ENCODE data around the gene KPNB1.
"Not testable (repeated sequence)": the region's sequence is repeated elsewhere in the genome, so short reads cannot be mapped to it uniquely, and the experiment has no call there.

The KPNB1 gene

DNA sequence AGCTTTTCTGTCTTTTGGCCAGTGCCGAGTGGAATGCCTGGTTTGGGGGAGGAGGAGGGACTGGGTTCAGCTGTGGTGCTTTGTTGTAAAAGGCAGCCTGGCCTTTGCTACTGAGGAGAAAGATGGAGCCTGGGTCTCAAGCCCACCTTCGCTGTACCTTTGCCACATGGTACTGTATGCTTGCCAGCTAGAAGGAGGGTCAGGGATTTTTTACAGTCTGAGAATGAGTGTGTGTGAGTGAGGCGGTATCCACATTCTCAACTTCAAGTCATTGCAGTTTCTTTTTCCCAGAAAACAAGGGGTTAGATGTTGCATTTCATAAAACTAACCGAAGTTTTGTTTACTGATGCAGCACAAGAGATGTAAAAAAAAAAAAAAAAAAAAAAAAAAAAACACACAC lies 33.0 kb downstream of the KPNB1 start:
- not testable (repeated sequence) for DNase-seq

DNA sequence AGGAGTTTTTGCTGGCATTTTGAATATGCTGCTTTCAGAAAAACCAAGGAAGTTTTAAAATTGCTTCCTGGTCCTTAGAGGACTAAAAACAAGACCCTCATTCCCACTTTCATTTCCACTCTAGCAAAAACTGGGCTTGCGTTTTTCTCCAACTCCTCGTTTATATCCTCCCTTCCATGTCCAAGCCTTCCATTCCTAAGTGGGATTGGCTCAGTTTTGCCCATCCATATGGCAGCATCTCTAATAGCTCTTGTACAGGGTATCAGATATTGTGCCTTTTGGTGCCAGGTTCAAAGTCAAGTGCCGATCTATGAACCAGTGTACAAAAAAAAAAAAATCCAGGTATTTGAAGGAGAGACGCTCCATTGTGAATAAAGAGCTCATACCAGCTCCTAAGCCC lies 34.3 kb downstream of the KPNB1 start:
- DNase-seq: no peak

DNA sequence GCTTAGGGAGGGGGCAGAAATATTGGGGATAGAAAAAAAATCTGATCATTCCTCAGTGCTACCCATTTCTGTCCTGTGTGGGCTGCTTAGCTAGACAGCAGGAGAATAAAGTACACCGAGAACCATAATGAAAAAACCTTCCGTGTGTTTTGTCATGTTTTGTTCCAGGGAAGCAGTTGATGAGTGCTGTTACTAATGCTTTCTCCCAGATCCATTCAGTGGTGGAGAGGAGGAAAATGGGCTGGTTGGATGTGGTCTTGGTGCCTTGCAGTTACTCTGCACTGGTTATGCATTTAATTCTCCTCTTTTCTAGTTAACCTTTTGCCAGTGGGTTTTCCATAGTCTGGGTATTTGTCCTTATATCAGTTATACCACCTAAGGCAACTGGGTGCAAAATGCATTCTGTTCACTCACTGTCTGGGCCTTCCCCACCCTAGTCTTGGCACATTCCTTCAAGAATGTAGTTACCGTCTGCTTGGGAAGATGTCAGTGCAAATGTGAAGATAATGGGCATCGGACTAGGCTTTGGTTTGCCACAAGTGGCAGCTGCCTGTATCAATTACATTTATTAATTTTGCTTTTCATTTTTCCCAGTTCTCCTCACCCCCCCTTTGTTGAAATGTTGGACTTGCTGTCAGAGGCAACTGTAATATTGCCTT lies 34.9 kb downstream of the KPNB1 start:
- no peak for DNase-seq

DNA sequence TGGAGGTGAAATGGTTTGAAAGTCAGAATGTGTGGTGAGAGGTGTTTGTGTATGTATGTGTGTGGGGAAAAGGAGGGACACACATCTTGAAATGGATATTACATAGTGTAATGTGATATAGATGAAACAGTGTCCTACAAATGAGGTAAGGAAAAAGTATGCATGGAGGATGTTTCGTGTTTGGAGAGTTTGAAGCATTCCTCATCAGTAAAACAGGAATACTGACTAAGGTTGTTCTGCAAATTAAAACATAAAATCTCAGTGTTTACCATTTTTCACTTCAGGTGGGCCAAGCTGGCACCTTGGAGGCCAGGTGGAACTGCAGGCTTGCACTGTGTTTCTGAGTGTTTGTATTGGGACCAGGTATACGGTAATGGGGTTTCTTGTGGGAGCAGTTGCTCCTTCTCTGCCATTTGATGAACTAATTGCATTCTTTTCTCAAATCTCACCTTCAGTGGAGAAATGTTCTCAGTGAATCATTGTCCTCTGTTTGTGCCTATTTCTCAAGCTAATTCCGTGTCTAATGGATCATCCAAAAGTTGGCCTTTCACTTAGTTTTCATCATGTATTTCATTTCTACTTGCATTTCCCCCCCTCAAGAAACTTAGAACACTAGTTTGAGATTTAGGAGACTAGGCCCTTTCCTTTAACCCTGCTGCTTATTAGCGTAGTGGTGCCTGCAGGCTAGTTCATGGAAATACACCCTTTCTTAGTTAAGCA lies 36.0 kb downstream of the KPNB1 start:
- no peak for DNase-seq

DNA sequence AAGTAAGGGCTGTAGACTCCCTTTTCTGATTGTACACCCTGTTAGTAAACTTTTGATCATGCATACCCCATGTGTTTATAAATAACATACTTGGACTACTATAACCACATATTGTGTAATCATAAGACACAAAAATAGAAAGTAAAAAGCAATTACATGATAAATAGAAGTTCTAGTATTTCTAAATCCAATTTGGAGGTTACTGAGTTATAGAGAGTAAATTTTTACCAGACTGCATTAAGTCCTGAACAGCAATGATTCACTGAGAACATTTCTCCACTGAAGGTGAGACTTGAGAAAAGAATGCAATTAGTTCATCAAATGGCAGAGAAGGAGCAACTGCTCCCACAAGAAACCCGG lies 36.5 kb downstream of the KPNB1 start:
- DNase-seq: no peak

DNA sequence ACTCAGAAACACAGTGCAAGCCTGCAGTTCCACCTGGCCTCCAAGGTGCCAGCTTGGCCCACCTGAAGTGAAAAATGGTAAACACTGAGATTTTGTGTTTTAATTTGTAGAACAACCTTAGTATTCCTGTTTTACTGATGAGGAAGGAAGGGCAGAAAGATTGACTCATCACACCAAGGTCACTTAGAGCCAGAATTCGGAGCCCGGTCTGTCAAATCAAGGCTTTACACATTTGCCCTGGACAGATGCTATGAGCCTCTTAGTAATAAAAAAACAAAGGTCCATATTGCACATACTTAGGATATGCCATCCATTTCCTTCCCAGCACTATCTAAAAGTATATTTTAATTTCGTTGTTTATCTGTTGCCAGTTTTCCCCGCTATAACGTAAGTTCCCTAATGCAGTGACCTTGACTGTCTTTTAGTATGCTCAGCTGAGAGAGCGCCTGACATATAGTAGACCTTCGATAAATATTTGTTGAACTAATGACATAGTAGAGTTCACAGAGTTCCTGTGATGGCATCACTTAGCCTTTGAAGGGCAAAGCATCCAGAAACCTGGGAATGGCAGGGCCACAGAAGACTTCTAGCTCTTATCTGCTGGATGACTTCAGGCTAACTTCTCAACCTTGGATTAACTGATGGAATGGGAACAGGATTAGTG lies 37.1 kb downstream of the KPNB1 start:
- no peak for DNase-seq

DNA sequence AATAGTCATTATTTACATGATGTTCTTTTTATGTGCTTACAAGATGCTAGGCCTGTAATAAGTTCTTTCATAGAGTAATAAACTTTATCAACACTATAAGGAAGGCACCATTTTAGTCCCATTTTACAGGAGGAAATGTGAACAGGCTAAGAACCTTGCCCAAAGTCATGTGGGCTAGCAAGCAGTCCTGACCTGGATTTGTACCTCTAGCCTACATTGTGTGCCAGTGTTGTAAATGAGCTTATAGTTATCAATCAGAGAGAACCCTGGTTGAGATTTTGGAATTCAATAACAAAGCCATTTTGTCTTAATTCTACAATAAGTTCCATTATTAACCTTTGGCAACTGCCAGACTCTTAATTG lies 37.6 kb downstream of the KPNB1 start:
- DNase-seq: no peak

DNA sequence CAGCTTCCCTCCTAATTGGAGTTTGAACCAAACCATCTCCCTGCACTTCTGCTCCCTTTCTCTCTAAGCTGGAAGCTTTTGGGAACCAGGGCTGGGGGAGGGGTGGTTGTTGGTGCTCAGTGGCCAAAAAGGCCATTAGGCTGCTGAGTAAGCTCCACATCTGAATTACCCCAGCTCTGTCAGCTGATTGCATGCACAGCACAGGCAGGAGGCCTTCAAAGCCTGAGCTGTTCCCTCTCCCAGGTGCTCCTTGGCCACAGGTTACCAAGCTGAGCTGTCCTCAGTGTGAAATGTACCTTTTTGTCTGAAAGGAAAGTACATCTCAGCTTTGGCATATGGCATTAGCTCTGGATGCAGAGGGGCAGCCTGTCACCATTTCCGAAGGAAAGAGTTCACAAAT lies 38.0 kb downstream of the KPNB1 start:
- peak in 2 of 3 donors; percentile 38 to 64 for DNase-seq

DNA sequence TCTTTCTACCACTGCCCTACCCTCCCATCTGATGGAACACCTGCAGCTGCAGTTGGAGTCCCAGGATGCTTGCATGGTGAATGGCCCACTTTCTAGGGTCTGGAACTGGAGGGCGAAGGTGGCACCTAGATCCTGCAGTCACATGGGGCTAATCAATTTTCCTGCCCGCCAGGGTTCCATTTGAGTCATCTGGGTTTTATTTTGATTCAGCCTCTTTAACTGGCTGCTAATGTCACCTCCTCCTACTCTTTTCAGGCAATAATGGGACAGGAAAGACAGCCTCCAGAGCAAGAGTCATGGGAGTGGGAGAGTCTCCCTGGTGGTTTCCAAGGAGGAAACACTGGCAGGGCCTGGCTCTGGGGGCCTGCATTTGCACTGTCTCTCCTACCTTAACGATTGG lies 40.4 kb downstream of the KPNB1 start:
- DNase-seq: peak; percentile 83 to 86 (median 85)

DNA sequence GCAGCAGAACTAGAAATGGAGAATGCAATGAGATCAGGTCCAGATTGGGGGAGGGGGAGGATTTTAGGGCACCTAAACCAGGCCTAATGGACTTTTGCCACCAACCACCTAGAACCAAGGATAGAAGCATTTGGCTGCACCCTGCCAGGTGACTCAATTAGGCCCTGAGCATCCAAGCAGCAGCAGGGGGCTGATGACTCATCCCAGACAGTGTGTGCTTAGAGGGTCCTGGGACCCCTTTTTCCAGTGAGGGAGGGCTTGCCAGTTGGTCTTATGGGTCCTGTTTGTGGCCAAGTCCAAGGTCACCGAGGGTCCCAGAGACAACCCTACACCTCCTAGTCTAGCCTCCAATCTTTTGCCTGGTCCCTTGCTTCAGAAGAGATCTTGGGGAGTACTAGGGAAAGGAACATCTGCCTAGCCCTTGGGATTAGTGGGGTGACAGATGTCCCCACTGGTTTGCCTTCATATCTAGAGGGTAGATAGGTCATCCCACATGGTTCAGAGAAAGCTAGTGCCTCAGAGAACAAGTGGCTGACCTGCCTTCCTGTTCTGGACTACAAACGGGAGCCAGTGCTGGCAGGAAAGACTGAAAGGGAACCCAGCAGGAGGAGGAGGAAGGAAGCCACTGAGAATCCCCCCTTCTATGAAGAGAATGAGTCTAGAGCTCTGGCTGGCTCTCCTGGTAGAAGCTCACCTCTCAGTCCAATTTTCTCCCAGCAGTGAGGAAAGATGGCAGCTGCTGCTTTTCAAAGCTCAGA lies 42.6 kb downstream of the KPNB1 start:
- DNase-seq: no peak

DNA sequence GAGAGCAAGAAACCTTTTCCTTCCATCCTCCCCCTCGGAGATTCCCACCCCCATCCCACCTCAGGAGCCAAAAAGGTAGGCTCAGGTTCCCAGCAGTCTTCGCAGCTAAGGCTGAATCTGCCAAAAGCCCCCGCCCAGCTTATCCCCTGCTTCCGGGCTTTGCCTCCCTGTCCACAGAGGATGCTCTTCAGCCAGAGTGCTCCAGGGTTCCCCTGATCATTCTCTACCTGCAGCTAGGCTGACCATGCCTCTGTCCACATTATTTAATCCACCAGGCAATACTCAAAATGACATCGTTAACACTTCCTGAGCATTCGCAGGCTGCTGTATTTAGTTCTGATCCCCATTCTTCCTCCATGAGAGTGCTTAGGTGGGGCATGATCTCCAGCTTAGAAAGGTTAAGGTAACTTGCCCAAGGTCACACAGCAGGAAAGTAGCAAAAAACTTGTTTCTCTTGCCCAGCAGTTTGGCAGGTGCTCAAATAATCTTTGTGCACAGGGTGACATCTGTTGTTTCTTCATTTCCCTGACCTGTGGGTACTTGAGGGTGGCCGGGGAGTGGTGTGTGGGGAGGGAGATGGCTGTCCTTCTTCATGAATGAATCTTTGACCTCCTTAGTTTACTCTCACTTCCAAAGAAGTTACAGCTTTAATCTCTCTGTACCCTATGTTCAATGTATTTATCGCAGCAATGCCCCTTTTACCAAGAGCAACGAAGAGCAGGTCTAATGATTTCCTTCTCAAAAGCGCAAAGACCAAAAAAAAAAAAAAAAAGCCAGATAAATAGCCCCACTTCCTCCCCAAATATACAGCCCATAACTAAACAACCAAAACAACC lies 43.4 kb downstream of the KPNB1 start:
- DNase-seq: no peak

DNA sequence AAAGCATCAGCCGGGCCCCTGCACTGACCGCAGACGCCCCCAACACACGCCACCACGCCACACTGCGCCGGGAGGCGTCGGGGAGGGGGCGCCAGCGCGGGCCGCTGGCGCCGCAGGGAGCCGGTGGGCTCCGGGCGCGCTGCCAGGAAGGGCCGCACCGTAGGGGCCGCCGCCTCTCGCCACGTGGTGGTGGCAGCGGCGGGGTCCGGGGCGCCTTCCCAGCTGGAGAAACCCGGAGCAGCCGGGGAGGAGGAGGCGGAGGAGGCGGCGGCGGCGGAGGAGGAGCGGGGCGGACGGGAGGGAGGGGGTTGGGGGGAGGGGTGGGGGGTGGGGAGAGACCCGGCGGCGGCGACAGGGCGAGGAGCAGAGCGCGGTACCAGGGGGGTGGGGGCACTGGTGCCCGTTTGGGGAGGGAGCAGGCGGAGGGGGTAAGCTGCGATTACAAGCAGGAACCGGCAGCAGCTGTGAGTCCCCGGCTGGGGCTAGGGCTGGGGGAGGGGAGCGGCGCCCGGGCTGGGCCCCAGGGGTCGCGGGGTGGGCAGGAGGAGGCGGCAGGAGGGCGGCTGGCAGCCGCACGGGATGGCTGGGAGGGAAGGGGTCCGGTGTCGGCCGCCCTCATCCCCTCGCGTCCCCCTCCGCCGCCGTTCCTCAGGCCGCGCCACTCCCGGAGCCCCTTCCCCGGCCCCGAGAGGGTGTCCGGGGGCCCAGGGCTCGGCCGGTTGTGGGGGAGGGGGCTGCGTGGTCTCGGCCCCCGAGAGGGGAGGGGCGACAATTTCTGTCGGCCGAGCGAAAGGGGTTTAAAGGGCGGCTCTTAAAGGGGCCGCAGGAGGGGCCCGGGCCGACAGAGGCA lies 44.2 kb downstream of the KPNB1 start, which contains the start of gene TBKBP1:
Gene TBKBP1, plus strand, starts transcription at position 431 of the 850 bp plus-strand sequence. CDS start 1,952 bp downstream, outside the sequence.
- DNase-seq: peak; percentile 28 to 57 (median 33)

DNA sequence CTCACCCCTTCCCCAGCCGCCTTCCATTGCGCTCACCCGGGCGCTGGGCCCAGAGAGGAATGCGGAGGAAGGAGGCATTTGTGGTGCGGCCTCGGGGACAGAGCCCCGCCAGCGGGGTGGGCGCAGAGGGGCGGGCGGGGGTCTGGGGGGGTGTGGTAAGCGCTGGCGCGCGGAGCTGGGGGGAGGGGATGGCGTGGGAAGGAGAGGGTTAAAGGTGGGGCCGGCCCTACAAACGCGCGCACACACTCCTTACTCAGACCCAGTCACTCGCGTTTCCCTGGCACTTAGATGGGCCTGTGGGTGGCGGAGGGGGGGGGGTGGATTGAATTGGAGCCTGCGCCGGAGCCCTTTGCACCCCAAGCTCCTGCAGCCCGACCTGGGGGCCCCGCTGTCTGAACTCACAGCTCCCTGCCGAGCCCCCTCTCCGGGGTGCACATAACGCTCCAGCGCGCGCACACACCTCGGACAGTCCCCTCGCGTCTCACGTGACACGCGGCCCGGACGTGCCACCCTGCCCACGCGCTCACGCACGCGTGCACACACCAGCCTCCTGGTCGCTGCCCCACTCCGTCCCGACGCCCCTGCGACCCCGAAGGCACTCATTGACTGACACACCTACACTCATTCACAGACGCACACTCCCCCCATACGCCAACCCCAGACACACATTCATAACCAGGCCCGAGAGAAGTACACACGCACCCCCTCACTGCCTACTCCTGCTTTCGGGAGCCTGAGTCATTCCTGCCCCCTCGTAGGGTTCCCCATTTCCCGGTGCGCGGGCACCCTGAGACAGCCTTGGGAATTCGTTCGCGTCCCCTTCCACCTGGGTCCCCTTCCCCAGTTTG lies 45.1 kb downstream of the KPNB1 start:
- DNase-seq: peak; percentile 80 to 88 (median 86)

DNA sequence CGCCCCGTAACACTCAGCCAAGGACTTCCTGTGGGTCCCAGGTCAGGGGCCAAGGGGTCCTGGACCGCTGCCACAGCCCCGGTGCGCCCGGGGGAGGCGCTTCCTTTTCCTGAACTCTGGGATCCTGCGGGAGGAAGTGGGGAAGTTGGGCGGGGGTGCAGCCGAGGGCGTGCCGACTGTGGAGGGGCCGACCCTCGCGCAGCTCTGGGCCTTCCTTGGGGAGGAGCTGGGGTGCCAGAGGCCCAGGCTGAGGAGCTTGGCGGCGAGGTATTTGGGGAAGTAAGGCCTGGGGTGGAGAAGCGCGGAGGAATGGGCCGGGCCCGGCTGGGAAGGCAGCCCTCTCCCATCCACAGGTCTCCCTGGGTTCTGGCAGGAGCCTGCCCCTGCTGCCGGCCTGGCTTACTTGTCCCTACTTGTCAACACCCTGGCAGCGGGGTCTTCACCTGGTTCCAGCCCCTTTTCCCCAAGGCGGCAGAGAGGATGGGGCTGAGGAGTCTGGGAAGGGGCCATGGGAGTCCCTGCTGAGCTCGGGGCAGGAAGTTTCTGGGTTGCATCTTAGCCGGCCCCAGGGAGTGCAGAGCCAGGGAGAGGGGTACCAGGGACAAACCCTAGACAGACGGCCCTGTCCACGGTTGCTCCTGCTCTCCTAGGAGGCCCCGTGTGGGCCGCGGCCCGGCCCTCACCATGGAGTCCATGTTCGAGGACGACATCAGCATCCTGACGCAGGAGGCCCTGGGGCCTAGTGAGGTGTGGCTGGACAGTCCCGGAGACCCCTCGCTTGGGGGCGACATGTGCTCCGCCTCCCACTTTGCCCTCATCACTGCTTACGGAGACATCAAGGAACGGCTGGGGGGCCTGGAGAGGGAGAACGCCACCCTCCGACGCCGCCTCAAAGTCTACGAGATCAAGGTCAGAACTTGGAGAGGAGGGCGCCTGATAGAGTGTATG lies 46.0 kb downstream of the KPNB1 start:
- peak; percentile 82 to 93 (median 92) for DNase-seq

DNA sequence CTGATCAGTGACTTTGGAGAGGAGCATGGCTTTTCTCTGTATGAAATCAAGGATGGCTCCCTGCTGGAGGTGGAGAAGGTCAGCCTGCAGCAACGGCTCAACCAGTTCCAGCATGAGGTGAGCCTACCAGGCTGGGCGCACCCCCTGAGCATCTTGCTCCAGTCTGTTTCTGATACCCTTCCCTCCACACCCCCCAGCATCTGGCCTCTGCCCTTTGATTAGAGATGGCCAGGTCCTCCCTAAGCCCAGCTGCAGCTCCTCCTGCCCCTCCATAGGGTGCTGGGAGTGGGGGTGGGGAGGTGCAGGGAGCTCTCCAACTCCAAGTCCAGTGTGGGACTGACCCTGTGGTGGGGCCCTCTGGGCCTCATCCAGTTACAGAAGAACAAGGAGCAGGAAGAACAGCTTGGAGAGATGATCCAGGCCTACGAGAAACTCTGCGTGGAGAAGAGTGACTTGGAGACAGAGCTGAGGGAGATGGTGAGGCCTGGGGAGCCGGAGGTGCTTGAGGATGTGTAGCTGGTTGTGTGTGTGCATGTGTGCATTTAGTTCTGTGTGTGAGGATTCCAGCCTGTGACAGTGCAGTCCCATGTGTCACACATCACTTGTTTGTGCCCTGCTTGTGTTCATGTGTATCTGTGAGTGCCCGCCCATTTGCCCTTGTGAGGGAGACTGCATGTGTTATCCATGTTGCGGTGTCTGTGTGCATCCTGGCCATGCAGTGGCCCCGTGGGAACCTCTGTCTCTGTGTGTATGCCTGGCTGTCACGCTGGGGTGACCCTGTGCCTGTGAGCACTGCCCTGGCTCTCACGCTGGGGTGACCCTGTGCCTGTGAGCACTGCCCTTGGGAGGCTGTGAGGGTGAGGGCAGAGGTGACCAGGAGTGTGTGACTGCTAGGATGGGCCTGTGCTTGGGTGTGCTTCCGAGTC lies 47.3 kb downstream of the KPNB1 start:
- no peak for DNase-seq

DNA sequence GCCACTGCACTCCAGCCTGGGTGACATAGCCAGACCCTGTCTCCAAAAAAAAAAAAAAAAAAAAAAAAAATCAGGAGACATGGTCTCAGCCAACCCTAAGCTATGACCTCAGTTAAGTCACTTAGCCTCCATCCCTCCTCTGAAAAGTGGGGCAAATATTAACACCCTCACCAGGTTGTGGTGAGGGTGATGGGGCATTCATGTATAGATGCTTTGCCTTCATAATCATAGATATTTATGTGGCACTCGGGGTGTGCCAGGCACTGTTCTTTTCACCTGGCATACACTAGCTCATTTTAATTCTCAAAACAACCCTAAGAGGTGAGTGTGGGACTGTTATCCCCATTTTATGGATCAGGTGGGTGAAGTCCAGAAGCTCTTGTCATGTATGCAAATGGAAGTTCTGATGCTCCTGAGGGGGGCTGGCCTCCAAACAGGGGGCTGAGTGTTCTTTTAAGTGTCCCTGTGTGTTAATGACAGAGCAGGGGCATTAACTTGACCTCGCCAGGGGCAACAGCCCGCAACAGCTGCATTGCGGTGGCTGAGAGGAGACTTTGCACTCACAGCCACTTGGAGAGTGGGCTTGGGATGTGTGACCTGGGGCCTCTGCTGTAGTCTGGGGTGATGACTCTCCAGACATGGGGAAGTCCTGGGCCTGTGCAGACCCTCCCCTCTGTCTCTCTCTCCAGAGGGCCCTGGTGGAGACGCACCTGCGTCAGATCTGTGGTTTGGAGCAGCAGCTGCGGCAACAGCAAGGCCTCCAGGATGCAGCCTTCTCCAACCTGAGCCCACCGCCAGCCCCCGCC lies 48.4 kb downstream of the KPNB1 start:
- no peak for DNase-seq

All from suppressor macrophage treated with lipopolysaccharide for 1 hour (primary cell).